Measurements from ENCODE around the gene TAF11L4. TPM values are rescaled to one million over a fixed set of nuclear protein-coding genes. Genes with fewer than 3 reads are reported as not detected.

TAF11L4 gene
- total and polyA plus RNA-seq, 9 of the 15 experiments (the other 6 are each of a cell fraction or from before 2014, with no cell fraction given): not detected

DNA sequence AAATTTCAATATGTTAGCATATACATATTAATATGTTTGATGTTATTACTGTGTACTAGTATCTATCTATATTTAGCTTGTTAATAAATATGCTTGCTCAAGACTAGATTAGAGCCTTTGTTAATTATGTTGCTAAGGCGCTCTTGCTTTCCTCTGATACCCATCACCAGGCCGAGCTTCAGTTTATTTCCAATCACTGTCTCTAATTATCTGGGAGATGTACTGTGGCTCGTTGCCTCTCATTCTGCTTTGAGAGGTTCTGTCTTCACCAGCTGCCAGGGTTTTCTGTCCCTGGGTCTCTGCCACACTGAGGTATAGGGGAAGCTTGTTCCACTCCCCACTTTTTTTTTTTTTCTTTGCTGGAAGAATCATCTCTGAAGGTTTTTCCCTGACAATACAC lies 44.6 kb upstream of the TAF11L4 start:
- Histone ChIP-seq H3K79me2 (ENCODE audit: control insufficient read depth, insufficient read depth, low read length) (no peaks in the 10 kb centered on the region), H3K9me1 (ENCODE audit: control insufficient read depth, insufficient read depth, low read length) (no peaks in the 10 kb centered on the region), H3K4me1 (replicated peaks in 1 of 2; ENCODE audit: control insufficient read depth in 2 of 2, insufficient read depth in 2 of 2, low read length in 2 of 2) (no peaks in the 10 kb centered on the region), H3K9me3 (replicated peaks; ENCODE audit: control insufficient read depth, insufficient read depth, low read depth, low read length) (no peaks in the 10 kb centered on the region), H3K27me3 (ENCODE audit: control insufficient read depth in 2 of 2, insufficient read depth in 2 of 2, low read length in 2 of 2) (no peaks in the 10 kb centered on the region), H4K20me1 (replicated peaks; ENCODE audit: control insufficient read depth, insufficient read depth, low read length) (no peaks in the 10 kb centered on the region), H3K4me3 (no peak overlapping the region), H3K27ac (ENCODE audit: extremely low read depth, low read depth, low read length) (no peak overlapping the region), H3K9ac (ENCODE audit: insufficient read depth in 1 of 2, low read depth in 2 of 2, low read length in 2 of 2) (no peak overlapping the region), H2AFZ (ENCODE audit: low read depth, low read length) (no peak overlapping the region), H3K4me2 (ENCODE audit: insufficient read depth, low read length) (no peak overlapping the region), H3K36me3 (ENCODE audit: control insufficient read depth, insufficient read depth, low read length) (no peaks in the 10 kb centered on the region)
- whole genome bisulfite sequencing (ENCODE audit: insufficient coverage, low coverage, missing lambda C conversion rate): 0% methylated on average over 3 of the region's 3 CpGs
- ChIA-PET CTCF (ENCODE audit: low intra/inter-chr PET ratio) (no interaction called here), POLR2A (interaction anchor here (0.6 to 0.7 kb wide), 2 partner anchors 8 to 9 kb away, joined by 3 to 4 read pairs; no protein-coding TSS in a partner anchor)
- no TSS peak for BruUV-seq (replicated peaks)
- FAIRE-seq (no peak), DNase-seq (ENCODE audit: extremely low read depth in 1 of 4, low spot score in 3 of 4) (no peak), ATAC-seq (no peak)
- intact Hi-C loops (cut with micrococcal nuclease): no loop called here
- in situ Hi-C loops (cut with MboI): loop anchor here (25.0 kb wide), 1 partner anchor 835 kb away; no protein-coding TSS in a partner anchor
- no peak for TF ChIP-seq RBM22 (IDR thresholded peaks at IDR 0.05; ENCODE audit: low read depth, low read length, poor library complexity, severe bottlenecking)
- no peak for TF ChIP-seq ILF3 (IDR thresholded peaks at IDR 0.05; ENCODE audit: borderline replicate concordance)
- TF ChIP-seq, protein P1, sequence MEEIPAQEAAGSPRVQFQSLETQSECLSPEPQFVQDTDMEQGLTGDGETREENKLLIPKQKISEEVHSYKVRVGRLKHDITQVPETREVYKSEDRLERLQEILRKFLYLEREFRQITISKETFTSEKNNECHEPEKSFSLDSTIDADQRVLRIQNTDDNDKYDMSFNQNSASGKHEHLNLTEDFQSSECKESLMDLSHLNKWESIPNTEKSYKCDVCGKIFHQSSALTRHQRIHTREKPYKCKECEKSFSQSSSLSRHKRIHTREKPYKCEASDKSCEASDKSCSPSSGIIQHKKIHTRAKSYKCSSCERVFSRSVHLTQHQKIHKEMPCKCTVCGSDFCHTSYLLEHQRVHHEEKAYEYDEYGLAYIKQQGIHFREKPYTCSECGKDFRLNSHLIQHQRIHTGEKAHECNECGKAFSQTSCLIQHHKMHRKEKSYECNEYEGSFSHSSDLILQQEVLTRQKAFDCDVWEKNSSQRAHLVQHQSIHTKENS (CRISPR knock-in tag; IDR thresholded peaks at IDR 0.05): no peak
- no peak for TF ChIP-seq ZNF77 (CRISPR knock-in tag; IDR thresholded peaks at IDR 0.05)
- TF ChIP-seq HOXB6 (CRISPR knock-in tag; IDR thresholded peaks at IDR 0.05; ENCODE audit: borderline replicate concordance): no peak
- TF ChIP-seq BCL6 (CRISPR knock-in tag; IDR thresholded peaks at IDR 0.05): no peak
- TF ChIP-seq STAT5A (IDR thresholded peaks at IDR 0.05; ENCODE audit: borderline replicate concordance, low read length): no peak
- TF ChIP-seq ESRRB (CRISPR knock-in tag; IDR thresholded peaks at IDR 0.05; ENCODE audit: borderline replicate concordance): no peak
- TF ChIP-seq MCM7 (IDR thresholded peaks at IDR 0.05): no peak
- no peak for TF ChIP-seq PYGO2 (tag; IDR thresholded peaks at IDR 0.05)
- TF ChIP-seq FUS (optimal IDR thresholded peaks at IDR 0.05; ENCODE audit: low read depth, low read length): no peak
- no peak for TF ChIP-seq ZNF436 (CRISPR knock-in tag; IDR thresholded peaks at IDR 0.05)
- TF ChIP-seq CBX5 (IDR thresholded peaks at IDR 0.05; ENCODE audit: borderline replicate concordance, low read depth): no peak
- TF ChIP-seq SMARCA5 (IDR thresholded peaks at IDR 0.05): no peak
- no peak for TF ChIP-seq LEF1 (IDR thresholded peaks at IDR 0.05)

Data from K562 (cell line).